ENCODE data around the gene NPW. TPM values are rescaled to one million over a fixed set of nuclear protein-coding genes. Genes with fewer than 3 reads are reported as not detected.

The NPW gene
- total and polyA plus RNA-seq, 11 donors = 0.19 to 0.69 TPM; not detected in 9

DNA sequence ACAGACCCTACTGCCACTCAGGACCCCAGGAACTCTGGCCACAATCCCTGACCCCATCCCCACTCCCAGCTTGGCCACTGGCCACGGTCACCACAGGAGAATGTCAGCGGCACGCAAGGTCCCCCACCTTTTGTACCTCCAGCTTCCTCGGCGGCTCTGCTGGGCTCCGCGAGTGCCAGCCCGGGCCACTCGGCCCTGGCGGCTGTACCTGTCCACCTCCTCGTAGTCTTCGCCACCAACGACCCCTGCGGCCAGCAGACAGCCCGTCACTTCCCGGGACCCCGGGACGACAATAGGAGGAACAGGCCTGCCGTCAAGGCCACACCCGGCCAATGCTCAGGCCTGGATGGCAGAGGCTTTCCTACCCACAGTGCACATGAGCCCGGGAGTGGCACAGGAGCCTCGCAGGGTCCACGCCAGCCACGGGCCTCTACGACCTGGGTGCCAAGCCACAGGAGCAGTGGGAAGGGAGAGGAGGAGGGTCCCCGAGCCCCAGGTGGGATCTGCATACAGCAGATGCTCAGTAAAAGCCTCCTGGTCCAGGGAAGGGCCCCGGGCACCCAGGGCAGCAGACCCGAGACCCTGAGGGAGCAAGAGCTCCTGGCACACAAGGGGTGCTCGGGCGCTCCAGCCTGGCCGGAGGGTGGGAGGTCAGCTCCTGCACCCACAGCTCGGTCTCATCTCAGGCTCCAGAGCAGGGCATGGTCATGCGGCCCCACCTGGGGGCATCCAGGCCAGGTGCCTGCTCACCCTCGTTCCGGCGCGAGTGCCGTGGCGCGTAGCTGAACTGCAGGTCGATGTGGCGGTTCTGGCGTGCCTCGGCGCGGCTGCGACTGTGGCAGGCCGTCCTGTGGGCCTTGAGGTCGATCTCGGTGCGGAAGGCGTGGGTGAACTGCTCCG, 17.9 kb upstream of the NPW start:
- WGBS, 4 donors = 94 to 97% (median 95%) methylated on average over 23 to 53 of the region's 53 CpGs
- peak in 1 of 5 donors; percentile 60 for DNase-seq
- H3K27me3 ChIP-seq = no peaks in the 10 kb centered on the region
- no peak for TF ChIP-seq POLR2A (IDR thresholded peaks at IDR 0.05)
- TF ChIP-seq, protein P1, sequence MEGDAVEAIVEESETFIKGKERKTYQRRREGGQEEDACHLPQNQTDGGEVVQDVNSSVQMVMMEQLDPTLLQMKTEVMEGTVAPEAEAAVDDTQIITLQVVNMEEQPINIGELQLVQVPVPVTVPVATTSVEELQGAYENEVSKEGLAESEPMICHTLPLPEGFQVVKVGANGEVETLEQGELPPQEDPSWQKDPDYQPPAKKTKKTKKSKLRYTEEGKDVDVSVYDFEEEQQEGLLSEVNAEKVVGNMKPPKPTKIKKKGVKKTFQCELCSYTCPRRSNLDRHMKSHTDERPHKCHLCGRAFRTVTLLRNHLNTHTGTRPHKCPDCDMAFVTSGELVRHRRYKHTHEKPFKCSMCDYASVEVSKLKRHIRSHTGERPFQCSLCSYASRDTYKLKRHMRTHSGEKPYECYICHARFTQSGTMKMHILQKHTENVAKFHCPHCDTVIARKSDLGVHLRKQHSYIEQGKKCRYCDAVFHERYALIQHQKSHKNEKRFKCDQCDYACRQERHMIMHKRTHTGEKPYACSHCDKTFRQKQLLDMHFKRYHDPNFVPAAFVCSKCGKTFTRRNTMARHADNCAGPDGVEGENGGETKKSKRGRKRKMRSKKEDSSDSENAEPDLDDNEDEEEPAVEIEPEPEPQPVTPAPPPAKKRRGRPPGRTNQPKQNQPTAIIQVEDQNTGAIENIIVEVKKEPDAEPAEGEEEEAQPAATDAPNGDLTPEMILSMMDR (IDR thresholded peaks at IDR 0.05) = no peak
- peaks cover 0 to 69% (median 62%) of the 10 kb centered on the region in 9 donors for H3K36me3 ChIP-seq
- no peak overlapping the region for H3K27ac ChIP-seq
- H3K4me3 ChIP-seq = no peak overlapping the region
- no peak for ATAC-seq
- intact Hi-C loops (cut with DNase I) = loop anchor here in 2 of 10 donors (10.0 kb wide), 2 partner anchors 153 to 503 kb away; partner anchors contain the start of gene TRAF7 (in 1 of the 2)
- no peaks in the 10 kb centered on the region for H3K9me3 ChIP-seq
- H3K4me1 ChIP-seq = peaks cover 0 to 40% (median 24%) of the 10 kb centered on the region in 12 donors

- Histone ChIP-seq H3K36me3 (peaks cover 0 to 60% (median 53%) of the 10 kb centered on the region in 9 donors), H3K27ac (no peak overlapping the region), H3K9me3 (no peaks in the 10 kb centered on the region), H3K27me3 (no peaks in the 10 kb centered on the region), H3K4me1 (peaks cover 5 to 47% (median 30%) of the 10 kb centered on the region in 12 donors), H3K4me3 (no peak overlapping the region)
- no peak for ATAC-seq
- peak in 1 of 5 donors; percentile 64 for DNase-seq
- intact Hi-C loops (cut with DNase I) = loop anchor here in 2 of 10 donors (10.0 kb wide), 2 partner anchors 152 to 502 kb away; partner anchors contain the start of gene TRAF7 (in 1 of the 2)
- 89 to 96% (median 93%) methylated on average over 26 to 47 of the region's 47 CpGs for WGBS, 4 donors
- TF ChIP-seq POLR2A (IDR thresholded peaks at IDR 0.05) = no peak
- TF ChIP-seq, protein P1 (IDR thresholded peaks at IDR 0.05) = no peak
These were observed 17.0 kb upstream of the NPW start for GRCh38 chr16:2002406-2003230.

GRCh38 chr16:2003231-2003826, 16.3 kb upstream of the NPW start:
- no peak for ATAC-seq
- DNase-seq = no peak
- Histone ChIP-seq H3K9me3 (no peaks in the 10 kb centered on the region), H3K27me3 (no peaks in the 10 kb centered on the region), H3K36me3 (peaks cover 0 to 53% (median 46%) of the 10 kb centered on the region in 9 donors), H3K27ac (no peak overlapping the region), H3K4me1 (peaks cover 12 to 54% (median 37%) of the 10 kb centered on the region in 12 donors), H3K4me3 (peak overlapping the region in 1 of 12 donors; percentile 31)
- intact Hi-C loops (cut with DNase I) = loop anchor here in 2 of 10 donors (10.0 kb wide), 2 partner anchors 151 to 501 kb away; partner anchors contain the start of gene TRAF7 (in 1 of the 2)
- 80 to 87% (median 83%) methylated on average over 8 of the region's 8 CpGs for WGBS, 4 donors
- TF ChIP-seq POLR2A (IDR thresholded peaks at IDR 0.05) = no peak
- TF ChIP-seq, protein P1 (IDR thresholded peaks at IDR 0.05) = no peak

Data from heart left ventricle (tissue), 16 donors.